GDM1 (cell line): ENCODE measurements around the gene CTBP2.

ENCODE experiments used
- DNase-seq: peaks from one replicate; lab custom pipeline; 2025; lab: John Stamatoyannopoulos, UW

The CTBP2 gene

DNA sequence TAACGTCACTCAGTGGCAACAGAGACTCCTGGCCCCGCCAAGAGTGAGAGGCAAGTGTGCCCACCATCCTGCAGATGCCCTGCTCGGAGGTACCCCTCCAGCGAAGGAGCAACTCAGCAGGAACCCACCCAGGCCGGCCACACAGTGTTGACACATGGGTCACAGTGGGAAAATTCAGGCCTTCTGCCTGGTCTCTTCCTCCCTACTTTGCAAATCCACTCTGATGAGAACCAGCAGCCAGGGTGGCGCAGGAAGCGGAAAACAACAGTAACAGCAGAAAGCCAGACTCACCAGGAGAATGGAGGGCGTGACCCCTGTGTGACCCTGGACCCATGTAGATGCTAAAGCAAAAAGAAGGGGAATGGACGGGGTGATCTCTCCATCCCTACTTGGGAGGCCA, 53.8 kb downstream of the CTBP2 start:
- no peak for DNase-seq

GRCh38 chr10:125105706-125106255, 54.6 kb downstream of the CTBP2 start:
- DNase-seq: no peak

- DNase-seq: no peak
Observed at GRCh38 chr10:125105155-125105554, 55.2 kb downstream of the CTBP2 start.

DNA sequence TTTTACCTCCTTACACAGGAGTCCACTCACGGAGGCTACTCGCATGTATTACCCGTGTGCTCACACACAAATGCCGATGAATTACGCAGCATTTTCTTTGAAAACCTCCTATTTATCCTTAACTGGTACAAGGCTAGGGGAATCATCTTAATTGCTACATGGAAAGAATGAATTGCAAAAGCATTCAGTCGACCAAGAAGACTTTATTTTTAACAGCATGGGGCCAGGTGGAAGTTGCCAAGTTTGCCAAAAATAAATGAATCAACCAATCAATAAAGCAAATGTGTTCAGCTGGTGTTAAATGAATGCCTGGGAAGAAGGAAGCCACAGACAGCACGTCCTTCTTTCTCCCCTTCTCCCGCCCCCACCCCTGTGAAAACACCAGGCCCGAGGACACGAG, 55.8 kb downstream of the CTBP2 start:
- DNase-seq: no peak

- no peak for DNase-seq
Observed at GRCh38 chr10:125103924-125104323, 56.4 kb downstream of the CTBP2 start.

DNA sequence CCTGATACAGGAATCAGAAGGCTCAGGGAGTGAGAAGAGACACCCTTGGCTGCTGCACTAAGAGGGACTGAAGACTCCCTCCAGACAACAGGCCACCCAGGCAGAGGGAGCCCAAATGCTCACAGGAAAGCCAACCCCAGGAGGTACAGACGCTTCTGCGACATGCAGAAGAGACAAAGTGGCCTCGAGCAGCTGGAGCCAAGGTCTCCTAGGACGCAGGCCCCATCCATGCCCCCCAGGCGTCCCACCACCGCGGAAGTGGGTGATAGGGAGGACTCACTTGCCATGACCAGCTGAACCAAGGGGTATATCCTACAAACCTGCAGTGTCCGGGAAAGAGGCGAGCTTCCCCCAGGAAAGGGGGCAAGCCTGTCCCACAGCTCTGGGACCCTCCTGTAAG, 56.9 kb downstream of the CTBP2 start:
- no peak for DNase-seq

GRCh38 chr10:125102821-125103220, 57.5 kb downstream of the CTBP2 start:
- DNase-seq: no peak

DNA sequence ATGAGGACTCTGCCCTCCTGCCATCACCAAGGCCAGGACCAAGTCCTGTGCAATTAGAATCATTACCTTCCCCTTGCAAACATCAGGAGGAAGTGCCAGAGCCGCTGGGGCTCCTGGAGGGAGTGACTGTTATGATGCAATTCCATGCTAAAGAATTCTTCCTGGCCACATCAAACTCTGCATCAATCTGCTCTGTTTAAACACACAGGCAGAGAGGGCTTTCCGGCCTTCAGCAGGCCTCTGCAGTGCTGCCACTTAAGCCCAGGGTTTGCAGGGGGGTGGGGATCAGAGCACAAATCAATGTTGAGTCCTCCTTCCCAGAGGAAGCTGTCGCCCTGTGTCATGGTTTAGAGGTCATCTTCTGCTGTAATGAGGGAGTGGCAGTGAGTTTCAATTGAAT, 58.1 kb downstream of the CTBP2 start:
- DNase-seq: no peak

DNA sequence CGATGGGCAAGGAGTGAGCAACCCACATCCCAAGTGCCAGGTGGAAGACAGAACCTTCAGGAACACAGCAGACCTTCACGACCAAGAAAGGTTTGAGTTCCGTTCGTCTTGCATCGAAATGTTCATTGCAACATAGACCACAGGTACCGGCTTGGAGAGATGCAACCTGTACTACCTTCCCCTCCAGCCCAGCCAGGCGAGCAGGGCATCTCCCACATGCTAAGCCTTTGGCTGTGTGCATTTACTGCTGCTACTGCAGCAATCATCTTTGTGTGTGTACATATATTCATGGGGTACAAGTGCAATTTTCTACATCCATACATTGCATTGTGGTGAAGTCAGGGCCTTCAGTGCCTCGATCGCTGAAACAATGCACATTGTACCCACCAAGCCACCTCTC, 58.8 kb downstream of the CTBP2 start:
- no peak for DNase-seq

DNA sequence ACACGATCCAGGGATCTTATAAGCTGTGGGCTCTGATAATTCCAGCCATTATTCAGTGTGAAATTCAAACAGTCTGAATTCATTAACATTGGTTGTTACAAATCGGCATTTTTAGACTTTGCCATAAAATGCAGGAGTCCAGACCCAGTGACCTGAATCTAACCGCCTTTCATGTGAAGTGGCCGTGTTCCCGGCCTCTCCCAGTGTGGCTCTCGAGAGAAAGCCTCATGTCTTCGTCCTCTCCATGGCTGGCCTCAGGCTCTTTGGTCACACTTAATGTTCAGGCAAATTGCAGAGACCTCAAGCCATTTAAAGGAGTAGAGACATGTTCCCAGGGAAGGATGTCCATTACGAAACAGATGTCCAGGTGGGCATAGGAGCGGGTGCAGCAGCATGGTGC, 59.3 kb downstream of the CTBP2 start:
- no peak for DNase-seq

DNA sequence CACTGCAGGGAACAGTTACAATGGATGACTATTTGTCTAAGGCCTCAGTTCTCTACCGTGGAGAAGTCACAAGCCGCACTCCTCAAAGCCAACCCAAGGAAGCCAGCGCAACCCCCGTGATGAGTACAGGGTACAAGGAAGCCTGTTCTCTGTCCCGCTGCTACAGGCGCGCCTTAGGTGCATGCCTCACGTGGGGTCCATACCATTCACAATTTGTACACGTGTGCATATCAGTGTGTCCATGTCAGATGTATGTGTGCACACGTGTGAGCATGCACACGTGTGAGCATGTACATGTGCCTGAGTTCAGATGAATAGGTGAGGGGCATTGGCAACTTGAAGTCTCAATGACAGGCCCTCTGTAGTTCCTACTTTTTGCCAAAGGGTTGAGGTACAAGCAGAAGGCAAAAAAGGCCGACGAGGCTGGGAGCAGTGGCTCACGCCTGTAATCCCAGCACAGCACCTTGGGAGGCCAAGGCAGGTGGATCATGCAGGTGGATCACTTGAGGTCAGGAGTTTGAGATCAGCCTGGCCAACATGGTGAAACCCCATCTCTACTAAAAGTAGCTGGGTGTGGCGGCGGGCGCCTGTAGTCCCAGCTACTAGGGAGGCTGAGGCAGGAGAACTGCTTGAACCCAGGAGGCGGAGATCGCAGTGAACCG, 62.8 kb downstream of the CTBP2 start:
- no peak for DNase-seq

- no peak for DNase-seq
Observed at GRCh38 chr10:125096975-125097374, 63.4 kb downstream of the CTBP2 start.

DNA sequence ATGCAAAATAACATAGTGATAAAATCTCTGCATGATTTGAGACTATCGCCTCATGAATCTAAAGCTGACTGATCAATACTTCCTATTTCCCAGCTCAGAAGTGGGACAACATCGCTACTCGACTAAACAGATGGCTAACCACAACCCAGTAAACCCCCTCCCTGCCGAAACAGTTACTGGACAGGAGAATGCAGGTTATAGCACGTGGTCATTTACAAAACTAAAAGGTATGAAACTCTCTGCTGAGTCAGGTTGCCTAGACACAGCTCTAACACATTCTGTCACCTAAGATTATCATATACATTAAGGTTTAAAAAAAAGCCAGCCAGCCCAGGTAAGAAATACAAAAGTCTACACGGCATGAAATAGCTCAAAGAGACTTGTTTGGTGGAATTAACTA, 64.0 kb downstream of the CTBP2 start:
- DNase-seq: no peak

DNA sequence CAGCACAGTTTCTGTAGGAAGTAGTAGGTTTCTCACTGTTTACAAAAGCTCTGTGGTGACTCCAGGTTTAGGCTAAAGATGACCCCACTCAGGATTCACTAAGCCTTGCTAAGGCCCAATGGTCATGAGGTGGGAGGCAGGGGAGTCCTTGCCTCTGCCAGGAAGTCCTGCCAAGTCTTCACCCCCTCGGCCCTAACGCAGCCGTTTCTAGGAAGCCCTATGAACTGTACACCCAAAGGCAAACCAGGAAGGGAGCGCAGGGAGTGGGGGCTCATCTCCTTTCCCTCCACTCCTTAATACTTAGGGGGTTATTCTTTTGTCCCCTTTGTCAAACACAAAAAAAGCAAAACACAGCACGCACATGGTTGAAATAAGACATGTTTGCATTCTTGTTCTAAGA, 64.6 kb downstream of the CTBP2 start:
- no peak for DNase-seq

DNA sequence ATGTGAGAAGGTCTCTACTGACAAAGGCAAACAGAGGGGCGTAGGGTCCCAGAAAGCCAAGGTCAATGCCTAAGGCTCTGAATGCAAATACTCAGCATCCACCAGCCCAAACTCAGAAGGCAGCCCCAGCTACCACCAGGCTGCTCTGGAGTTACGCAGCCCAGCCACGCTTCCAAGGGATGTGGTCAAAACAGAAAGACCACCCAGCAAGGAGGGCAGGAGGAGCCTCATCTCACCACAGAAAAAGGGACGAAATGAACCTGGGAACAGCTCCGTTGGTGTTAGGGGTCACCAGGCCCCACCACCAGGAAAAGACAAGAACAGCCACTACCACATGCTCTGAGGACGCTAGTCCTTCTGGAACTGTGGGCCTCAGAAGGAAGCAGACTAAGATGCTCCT, 65.1 kb downstream of the CTBP2 start:
- no peak for DNase-seq

GRCh38 chr10:125094806-125095205, 65.6 kb downstream of the CTBP2 start:
- DNase-seq: no peak

- no peak for DNase-seq
Observed at GRCh38 chr10:125093974-125094705, 66.2 kb downstream of the CTBP2 start.

GRCh38 chr10:125093199-125093973, 67.0 kb downstream of the CTBP2 start:
- no peak for DNase-seq

DNA sequence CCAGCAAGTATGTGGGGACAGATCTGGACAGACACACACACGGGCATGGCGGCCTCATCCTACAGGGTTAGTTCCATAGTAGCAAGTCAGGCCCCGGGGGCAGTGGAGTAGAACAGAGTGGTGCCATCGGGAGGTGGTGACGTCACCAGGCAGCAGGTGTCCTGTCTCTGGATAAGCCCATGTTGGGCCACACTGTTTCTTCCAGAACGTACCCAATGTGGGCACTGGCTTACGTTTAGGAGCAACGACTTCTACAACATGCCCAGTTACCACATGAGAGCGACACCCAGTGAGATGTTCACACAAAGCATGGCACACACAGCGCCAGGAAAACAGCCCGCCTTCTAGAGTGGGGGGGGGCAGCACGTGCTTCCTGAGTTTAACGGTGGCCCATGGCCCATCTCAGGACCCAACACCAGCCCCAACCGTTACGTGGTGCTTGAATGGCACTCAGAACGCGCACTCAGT, 67.8 kb downstream of the CTBP2 start:
- no peak for DNase-seq

GRCh38 chr10:125091891-125092290, 68.5 kb downstream of the CTBP2 start:
- DNase-seq: no peak

DNA sequence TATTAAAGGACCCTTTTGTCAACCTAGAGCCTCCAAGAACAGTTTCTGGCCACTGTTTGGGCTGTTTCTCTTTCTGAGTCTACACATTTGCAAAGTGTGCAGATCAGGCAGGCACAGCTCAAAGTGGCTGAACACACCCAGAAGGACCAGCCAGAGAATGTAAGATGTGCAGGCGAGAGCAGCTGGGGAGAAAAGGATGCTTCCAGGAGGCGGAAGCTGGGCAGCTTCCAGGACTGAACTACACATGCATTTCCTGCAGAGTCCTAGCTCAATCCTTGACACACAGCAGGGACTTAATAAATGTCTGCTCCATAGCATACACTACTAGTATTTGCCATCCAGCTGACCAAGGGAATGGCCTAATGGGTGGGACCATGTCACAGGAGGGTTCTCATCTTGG, 70.9 kb downstream of the CTBP2 start:
- no peak for DNase-seq

DNA sequence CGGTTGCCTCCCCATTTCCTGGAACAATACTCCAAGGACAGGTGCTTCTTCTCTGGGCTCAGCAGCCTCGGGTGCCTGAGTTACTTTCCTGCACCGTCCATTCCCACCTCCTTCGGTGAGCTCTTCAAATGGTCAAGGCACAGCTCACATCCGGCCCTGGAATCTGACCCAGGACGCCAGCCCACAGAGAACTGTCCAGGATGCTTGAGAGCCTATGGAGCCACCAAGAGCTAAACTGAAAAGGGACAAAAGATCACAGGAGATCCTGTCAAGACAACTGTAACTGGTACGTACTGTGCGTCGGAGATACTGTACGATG, 72.5 kb downstream of the CTBP2 start:
- no peak for DNase-seq
